GM21529 (cell line): ENCODE data around the gene GOSR2.

Experiments
- ATAC-seq: cut with Tn5 transposase; IDR thresholded peaks from one replicate; pipeline ENCODE4 v1.9.1; 2021; ENCODE audit not compliant: unreplicated experiment

Gene GOSR2

DNA sequence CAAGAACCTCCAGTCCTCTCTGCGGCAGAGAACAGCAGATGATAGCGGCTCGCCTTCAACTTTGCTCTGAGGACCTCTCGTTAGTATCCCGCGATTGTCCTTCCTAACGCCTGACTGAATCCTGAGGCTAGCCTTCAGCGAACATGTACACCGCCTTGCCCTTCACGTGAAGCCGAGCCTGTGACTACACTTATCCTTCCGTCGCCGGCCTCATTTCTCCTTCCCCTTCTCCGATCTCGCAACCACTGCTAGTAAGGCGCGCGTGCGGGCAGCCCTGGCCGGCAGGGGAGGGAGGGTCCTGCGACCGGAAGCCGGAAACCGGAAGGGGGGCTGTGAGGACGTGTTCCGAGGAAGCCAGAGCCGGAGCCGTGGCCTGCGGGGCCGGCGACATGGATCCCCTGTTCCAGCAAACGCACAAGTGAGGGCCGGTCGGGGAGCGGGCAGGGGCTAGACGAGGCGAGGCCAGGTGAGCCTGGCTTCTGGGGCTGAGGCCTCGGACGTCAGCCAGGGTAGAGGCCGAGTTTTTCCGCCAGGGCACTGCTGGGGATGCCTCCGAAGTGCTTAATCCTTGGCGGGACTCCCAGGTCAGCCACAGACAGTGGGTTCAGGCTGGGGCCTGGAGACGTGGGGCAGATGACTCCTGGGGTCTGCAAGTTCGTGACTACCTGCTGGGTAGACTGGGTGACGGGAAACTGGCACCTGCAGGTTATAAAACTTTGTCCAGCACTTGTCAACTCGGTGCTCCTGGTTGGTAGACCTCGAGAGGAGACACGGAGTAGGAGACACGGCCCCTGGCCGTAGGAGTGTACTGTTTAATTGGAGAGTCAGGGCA lies at the start of gene GOSR2:
TSS of gene GOSR2 (plus strand) at position 357 of the 832 bp plus-strand sequence. CDS start at position 390, 33 bp downstream.
- peak; percentile 89 for ATAC-seq

DNA sequence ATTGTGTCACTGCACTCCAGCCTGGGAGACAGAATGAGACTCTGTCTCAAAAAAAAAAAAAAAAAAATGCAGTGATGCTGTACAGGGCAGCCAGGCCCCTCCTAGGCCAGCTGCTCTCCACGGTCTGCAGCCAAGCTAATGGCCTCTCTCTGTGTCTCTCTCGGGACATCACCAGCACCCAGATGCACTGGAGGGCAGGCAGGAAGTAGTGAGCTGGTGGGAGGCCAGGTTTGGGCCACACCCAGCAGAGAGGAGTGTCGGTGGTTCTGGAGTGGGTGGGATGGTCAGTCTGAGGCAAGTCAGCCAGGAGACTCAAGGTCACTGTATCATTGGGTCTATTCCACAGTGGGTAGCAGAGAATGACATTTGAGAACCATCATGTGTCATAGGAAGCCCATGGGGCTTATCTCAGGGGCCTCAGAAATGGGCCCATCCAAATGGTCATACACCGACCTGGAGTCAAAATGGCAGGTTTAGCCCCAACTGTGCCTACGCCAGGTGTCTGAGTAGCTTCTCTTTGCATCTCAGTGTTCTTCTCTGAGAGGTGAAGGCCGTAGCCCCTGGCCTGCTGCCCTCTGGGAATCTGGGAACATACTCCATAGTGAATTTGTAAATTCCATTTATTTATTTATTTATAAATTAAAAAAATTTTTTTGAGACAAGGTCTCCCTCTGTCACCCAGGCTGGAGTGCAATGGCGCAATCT lies 48.9 kb upstream of the GOSR2 start:
- no peak for ATAC-seq

DNA sequence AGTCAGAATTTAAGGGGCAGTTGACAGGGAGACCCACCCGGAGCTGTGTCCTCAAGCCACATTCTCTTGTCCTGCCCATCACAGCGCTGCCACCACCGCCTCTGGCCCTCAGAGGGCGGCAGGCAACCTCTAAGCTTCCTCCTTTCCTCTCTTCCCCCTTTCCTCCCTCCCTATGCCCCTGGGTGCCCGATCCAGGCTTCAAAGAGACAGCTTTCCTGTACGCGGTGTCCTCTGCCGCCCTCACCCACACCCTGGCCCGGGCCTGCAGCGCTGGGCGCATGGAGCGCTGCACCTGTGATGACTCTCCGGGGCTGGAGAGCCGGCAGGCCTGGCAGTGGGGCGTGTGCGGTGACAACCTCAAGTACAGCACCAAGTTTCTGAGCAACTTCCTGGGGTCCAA lies 48.1 kb upstream of the GOSR2 start:
- no peak for ATAC-seq

DNA sequence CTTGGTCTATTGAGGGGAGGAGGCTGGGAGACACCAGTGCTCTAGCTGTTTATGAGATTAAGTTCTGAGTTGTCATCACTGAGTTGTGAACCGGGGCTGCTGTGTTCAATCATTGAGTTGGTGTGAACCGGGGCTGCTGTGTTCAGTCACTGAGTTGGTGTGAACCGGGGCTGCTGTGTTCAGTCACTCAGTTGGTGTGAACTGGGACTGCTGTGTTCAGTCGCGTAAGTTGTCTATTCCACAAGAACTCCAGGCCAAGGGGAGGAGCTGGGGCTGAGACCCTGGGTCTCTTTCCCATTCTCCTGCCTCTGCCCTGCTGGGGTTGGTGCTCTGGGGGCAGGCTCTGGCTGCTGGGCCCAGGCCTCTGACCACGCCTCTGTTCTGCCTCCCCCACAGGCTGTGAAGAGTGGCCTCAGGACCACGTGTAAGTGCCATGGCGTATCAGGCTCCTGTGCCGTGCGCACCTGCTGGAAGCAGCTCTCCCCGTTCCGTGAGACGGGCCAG lies 47.1 kb upstream of the GOSR2 start:
- no peak for ATAC-seq

DNA sequence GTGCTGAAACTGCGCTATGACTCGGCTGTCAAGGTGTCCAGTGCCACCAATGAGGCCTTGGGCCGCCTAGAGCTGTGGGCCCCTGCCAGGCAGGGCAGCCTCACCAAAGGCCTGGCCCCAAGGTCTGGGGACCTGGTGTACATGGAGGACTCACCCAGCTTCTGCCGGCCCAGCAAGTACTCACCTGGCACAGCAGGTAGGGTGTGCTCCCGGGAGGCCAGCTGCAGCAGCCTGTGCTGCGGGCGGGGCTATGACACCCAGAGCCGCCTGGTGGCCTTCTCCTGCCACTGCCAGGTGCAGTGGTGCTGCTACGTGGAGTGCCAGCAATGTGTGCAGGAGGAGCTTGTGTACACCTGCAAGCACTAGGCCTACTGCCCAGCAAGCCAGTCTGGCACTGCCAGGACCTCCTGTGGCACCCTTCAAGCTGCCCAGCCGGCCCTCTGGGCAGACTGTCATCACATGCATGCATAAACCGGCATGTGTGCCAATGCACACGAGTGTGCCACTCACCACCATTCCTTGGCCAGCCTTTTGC lies 46.5 kb upstream of the GOSR2 start:
- ATAC-seq: no peak

DNA sequence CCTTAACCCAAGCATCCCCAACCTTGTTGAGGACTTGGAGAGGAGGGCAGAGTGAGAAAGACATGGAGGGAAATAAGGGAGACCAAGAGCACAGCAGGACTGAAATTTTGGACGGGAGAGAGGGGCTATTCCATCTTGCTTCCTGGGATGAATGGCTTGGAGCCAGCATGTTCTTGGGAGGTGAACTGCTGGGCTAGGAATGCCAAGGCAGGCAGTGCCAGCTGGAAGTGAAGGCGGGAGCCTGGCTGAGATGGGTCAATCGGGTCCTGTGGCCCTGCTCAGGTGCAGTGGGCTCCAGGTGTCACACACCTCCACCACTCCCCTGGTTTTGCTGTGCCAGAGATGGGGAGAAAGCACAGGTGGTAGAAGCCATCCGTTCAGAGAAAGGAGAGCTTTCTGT lies 46.0 kb upstream of the GOSR2 start:
- ATAC-seq: no peak

DNA sequence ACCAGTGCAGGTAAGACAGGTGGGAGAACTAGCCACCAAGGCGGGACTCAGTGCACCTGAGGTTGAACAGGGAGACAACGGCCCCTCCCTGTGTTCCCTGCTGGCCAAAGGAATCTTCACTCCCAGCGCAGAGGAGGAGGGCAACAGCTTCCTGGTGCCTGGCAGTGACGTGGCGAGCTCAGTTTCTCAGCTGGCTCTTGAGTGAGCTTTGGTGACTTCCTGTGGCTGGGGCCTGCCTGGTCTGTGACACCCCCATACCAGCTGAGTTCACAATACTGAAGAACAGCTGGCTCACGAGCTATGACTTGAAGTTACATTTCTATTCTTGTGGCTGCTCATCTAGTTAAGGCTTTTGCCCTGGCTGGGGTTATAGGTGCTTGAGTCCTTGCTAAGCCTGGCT lies 45.5 kb upstream of the GOSR2 start:
- no peak for ATAC-seq

DNA sequence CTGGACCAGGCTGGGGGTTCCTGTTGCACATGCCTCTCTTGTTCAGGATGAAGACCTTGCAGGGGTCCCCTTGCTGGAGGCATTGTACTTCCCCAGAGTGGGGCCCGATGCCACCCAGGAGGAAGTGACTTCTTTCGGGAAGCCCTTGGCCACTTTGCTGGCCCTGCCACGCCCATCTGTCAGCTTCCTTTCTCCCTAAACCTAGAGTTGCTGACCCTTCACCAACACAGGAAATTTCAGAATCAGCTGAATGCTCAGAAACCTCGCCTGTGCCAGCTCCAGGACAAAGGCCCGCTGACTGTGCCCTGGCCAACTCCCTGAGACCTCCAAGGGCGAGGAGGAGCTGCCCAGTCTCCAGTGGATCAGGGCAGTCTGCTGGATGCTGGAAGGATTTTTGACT lies 44.9 kb upstream of the GOSR2 start:
- ATAC-seq: no peak

DNA sequence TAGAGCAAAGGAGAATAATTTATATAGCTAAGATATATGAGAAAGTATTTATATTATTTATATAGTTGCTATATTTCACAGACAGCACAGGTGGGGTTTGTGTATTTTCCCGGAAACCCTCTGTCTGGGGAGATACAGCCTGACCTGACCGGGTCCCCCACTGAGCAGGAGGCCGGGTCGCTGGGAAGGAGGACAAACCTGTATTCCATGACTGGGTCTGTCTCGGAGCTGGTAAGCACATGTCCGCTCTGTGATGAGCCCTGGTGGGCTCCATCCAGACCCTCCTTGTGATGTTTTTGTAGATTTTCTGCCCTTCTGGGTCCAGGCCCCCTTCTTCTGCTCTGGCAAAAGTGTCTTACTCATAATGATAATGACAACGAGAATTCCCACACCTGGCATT lies 43.9 kb upstream of the GOSR2 start:
- ATAC-seq: no peak

DNA sequence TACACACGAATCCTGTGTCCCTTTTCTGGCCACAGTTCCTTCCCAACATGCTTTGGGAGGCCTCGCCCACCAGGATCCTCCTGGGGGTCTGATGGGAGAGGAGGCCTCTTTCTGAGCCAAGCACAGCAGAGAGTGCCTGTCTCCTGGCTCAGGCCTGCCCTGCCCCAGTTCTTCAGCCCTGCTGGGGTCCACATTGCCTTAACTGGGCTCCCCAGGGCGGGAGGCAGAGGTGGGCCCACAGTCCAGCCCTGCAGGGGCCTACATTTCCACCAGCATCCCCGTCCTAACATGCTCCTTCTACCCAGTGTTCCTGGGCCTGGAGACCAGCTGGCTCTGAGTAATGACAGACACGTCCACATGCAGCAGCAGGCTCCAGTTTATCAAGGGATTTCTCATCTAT lies 41.9 kb upstream of the GOSR2 start:
- no peak for ATAC-seq

DNA sequence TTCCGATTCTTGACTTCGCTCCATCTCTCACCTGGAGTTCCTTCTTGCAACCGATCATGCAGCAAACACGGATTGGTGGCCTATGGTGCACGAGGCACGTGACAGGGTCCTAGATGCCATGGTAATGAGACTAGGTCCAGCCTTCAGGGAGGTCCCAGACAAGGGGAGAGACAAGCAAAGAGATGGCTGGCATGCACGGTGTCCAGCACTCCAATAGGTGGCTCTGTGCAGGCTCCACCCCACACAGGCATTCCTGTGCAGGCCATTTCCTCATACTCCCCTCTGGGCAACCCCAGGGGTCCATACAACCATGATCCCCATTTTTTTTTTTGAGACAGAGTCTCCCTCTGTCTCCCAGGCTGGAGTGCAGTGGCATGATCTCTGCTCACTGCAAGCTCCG lies 40.3 kb upstream of the GOSR2 start:
- ATAC-seq: no peak

DNA sequence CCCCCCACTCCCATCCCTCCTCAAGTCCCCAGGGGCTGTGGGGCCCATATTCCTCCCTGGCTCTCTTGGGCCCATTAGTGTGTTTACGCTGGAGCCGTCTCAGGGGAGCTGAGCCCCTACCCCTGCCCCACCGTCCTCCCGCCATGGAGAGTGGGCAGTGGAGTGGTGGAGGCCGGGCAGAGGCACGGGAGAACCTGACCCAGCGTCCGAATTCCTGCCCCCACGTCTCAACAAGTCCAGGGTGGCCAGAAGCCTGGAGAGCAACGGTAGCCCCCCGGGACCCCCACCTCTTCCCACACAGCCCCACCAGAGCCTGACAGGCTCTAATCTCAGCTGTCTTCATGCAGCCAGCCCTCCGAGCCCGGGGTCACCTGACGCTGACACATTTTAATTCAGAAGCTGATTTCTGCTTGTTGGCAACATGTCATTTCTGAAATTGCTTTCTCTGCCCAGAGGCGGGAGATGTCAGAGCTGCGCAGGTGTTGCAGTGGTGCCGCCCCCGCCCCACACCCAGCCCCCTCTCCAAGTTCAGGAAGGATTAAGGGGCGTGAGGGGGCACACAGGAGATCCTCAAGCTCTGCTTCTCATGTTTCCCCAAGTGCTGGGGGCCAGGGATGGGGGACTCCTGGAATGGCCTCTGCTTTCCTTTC lies 39.0 kb upstream of the GOSR2 start:
- no peak for ATAC-seq

DNA sequence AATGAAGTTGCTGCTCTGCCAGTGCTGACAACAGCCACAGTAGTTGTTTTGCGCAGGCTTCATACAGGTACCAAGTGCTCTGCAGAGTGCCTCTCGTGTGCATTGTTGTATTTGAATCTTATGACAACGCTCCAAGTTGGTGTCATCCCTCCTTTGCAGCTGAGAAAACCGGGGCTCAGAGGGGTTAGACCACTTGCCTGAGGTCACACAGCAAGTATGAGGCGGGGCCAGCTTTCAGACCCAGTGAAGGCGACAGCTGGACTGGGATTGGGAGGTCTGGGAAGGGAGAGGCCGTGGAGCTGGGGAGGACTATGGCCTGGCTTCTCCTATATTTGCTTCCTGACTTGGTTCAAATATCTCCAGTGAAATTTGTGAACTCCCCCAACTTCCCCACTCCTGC lies 38.4 kb upstream of the GOSR2 start:
- ATAC-seq: no peak

DNA sequence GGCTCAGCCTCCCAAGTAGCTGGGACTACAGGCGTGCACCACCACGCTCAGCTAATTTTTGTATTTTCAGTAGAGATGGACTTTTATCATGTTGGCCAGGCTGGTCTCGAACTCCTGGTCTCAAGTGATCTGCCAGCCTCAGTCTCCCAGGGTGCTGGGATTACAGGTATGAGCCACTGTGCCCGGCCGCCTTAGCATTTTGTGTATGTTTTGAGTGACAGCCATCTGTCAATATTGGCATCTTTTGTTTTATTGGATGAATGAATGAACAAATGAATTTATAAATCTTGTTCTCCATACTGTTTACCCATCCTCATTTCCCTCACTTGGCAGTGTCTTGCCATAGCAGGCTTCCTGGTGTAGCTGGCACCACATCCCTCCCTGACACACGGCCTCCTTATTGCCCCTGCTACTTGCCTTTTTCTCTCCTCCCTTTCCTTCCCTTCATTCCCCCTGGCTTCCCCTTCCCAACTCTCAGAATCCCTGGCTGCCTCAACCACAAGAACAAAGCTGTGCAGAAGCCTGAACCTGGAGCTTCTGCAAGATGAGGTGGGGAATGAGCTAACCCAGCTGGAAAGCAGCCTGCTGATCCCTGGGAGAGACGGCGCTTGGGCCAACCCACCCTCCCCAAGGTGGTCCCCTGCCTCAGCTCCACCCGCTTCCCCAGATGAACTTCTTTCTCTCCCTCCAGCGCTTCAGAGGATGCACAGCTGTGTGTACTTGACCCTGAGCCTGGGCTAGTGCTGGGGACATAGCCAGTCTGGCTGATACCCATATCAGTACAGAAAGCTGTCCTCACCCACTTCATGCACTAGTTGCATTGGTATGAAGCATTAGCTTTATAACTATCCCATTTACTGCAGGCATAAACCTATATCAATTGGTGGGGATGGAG lies 37.3 kb upstream of the GOSR2 start:
- ATAC-seq: no peak

DNA sequence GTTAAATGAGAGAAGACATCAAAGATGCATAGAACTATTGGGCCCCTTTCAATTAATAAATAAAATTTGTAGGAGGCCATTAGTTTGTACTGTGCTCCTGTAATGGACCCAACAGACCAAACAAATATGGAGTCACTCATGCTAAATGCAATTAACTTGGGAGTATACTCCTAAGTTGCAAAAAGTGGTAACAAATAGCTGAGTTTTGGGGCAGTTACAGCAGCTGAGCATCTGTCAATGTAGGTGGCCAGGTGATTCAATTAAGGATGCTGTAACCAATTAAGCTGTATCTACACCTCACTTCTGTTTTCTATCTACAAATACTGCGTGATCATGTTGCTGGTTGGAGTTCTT lies 36.7 kb upstream of the GOSR2 start:
- no peak for ATAC-seq

DNA sequence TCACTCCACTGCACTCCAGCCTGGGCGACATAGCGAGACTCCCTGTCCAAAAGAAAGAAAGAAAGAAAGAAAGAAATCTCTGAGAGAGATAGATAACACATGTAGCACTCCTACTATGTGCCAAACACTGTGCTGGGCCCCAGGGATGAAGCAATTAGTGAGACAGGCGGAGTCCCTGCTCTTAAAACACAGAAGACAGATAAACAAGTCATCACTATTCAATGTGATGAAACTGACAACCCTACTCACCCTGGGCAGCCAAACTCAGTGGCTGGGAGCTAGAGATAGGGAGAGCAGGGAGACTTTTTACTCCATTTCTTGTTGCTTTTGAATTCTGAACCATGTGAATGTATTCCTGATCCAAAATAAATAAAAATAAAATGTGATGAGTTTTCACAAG lies 35.2 kb upstream of the GOSR2 start:
- no peak for ATAC-seq

DNA sequence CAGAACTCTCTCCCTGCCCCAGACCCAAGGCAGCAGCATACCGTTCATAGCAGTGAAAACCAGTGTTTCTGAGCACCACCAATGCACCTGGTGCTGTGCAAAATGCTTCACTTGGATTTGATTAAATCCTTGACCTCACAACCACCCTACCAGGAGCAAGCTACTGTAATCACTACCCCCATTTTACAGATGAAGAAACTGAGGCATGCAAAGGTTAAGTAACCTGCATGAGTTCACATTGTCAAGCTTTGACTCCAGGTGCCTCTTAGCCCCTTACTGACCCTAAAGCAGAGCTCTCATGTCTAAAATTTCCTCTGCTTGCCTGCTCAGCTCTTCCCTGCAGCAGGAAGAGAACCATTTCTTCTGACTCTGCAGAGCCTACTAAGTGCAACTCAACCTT lies 34.2 kb upstream of the GOSR2 start:
- no peak for ATAC-seq

DNA sequence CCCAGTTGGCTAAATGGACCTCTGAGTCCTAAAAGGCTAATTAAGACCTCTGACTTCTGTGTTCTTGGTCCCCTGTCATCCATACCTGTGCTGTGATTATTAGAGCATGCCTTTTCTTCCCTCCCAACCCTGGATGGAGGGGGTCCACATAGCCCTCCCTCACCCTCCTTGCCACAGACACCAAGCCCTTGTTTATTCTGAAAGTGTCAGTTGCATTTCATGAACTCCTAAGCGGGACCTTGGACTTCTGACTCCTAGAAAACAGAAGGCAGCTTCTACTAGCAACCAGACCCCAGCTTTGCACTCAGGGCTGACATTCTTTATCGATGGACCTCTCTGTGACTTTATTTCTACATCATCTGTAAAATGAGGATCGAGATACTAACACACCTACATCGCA lies 33.4 kb upstream of the GOSR2 start:
- ATAC-seq: no peak

DNA sequence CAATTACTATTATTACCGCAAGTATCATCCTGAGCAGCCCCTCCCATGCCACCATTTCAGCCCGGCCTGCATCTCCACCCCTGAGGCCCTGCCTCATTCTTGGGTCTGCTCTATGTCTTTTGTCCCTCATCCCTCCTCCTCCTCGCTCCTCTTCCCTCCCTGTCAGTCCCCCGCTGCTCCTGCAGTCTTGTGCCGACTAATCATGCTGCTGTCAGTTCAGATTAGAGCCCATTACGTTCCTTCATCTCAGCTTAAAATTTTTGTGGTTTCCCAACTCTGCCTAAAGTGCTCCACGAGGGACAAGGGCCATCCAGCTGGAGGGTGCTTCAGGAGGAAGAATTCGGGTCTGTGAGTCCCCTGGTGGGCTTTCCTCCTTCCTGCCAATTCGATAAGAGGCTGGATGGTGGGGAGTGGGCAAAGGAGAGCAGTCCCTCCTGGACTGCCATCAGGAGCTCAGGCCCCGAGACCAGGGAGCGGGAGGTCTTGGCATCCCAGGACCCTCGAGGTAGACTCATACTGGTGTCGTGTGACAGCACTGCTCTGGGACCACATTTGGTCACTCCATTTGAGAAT lies 32.9 kb upstream of the GOSR2 start:
- no peak for ATAC-seq

DNA sequence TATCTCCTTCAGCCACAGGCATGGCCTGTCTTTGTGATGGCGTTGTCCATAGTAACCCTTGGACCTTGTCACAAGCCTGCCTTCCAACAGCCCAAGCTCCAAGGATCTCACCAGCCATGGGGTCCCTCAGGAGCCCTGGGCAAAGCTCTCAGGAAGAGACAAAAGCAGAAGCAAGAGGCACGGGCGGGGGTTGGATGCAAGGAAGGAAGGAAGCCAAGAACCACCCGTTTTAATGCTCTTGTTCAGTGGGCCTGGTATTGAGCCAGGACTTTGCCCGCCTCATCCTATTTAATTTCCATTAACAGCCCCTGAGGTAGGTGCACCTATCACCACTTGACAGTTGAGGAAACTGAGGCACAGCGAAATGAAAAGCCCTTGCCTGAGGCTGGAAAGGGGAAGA lies 32.3 kb upstream of the GOSR2 start:
- no peak for ATAC-seq
